SK-N-SH treated with all-trans-retinoic acid at 6 μM for 48 hours (cell line): ENCODE results near the gene ZFP91.

ENCODE experiments used
- BACH2 ChIP-seq: fragments of 250-450 bp; sonication (Bioruptor Pico); IDR thresholded peaks from 2 replicates; pipeline ENCODE4 v1.9.0; 2021; ENCODE audit warnings: mild to moderate bottlenecking, borderline replicate concordance
- ESRRG ChIP-seq: fragments of 250-450 bp; sonication (Bioruptor Pico); IDR thresholded peaks from 2 replicates; pipeline ENCODE4 v1.6.1; 2021; ENCODE audit warnings: mild to moderate bottlenecking
- PATZ1 ChIP-seq: fragments of 250-450 bp; sonication (Bioruptor Pico); IDR thresholded peaks from 2 replicates; pipeline ENCODE4 v1.8.0; 2020; ENCODE audit warnings: mild to moderate bottlenecking, moderate library complexity, borderline replicate concordance
- POU6F1 ChIP-seq: fragments of 250-450 bp; sonication (Bioruptor Pico); IDR thresholded peaks from 2 replicates; pipeline ENCODE4 v1.8.0; 2021; ENCODE audit warnings: low read depth, mild to moderate bottlenecking, moderate library complexity, borderline replicate concordance
- ZFP30 ChIP-seq: fragments of 450-650 bp; formaldehyde crosslinking; IDR thresholded peaks from 2 replicates; pipeline ENCODE4 v1.5.0; 2022; ENCODE audit warnings: mild to moderate bottlenecking, moderate library complexity
- ZNF8 ChIP-seq: fragments of 450-650 bp; formaldehyde crosslinking; IDR thresholded peaks from 2 replicates; pipeline ENCODE4 v1.5.0; 2020; ENCODE audit warnings: mild to moderate bottlenecking, moderate library complexity

DNA sequence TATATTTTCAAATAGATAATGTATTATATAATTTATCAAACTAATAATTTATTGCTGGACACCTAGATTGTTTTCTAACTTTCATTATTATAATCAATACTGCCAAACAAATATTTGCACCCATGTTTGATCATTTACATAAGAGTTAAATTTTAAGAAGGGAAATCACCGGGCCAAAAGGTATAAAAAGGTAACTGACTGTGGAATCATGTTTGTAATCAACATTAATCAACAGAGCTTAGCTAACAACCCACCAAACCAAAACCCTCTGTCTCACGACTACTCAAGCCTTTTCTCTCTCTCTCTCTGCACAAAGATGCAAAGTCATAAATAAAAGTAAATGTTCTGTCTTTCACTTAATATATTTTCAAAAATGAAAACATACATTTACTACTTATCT is 18.0 kb upstream of the ZFP91 start:
- no peak for TF ChIP-seq ZNF8 (CRISPR knock-in tag)
- TF ChIP-seq PATZ1 (CRISPR knock-in tag), result no peak
- no peak for TF ChIP-seq ZFP30 (CRISPR knock-in tag)
- no peak for TF ChIP-seq BACH2
- no peak for TF ChIP-seq POU6F1 (CRISPR knock-in tag)
- no peak for TF ChIP-seq ESRRG (CRISPR knock-in tag)
